Measurements from ENCODE around the gene DNAJC6. TPM values are rescaled to one million over a fixed set of nuclear protein-coding genes. Genes with fewer than 3 reads are reported as not detected.

The DNAJC6 gene
- total RNA-seq, 4 donors from 2014 or later: 0.11 to 1.3 (median 0.34) TPM

- H3K4me1 ChIP-seq: no peaks in the 10 kb centered on the region
- no peaks in the 10 kb centered on the region for H3K36me3 ChIP-seq
- 42 to 67% methylated on average over 1 of the region's 1 CpG for WGBS, 2 donors
Measured at GRCh38 chr1:65409314-65409713, 100.0 kb downstream of the DNAJC6 start.

GRCh38 chr1:65409816-65410326 is 100.5 kb downstream of the DNAJC6 start:
- no peaks in the 10 kb centered on the region for H3K36me3 ChIP-seq
- 84 to 89% methylated on average over 4 of the region's 4 CpGs for WGBS, 2 donors
- intact Hi-C loops (cut with DNase I): no loop called here

More at GRCh38 chr1:65409314-65409713, 100.0 kb downstream of the DNAJC6 start:
- intact Hi-C loops (cut with DNase I): no loop called here
- no peak for DNase-seq
- no peaks in the 10 kb centered on the region for H3K9me3 ChIP-seq
- TF ChIP-seq CTCF (IDR thresholded peaks at IDR 0.05) (no peak), POLR2A (IDR thresholded peaks at IDR 0.05) (no peak)
- no peak overlapping the region for H3K4me3 ChIP-seq
- H3K27ac ChIP-seq: no peak overlapping the region
- no peaks in the 10 kb centered on the region for H3K27me3 ChIP-seq

GRCh38 chr1:65412256-65412983 is 103.1 kb downstream of the DNAJC6 start:
- no peaks in the 10 kb centered on the region for H3K9me3 ChIP-seq
- intact Hi-C loops (cut with DNase I): no loop called here
- H3K27me3 ChIP-seq: no peaks in the 10 kb centered on the region
- H3K36me3 ChIP-seq: no peaks in the 10 kb centered on the region
- TF ChIP-seq POLR2A (IDR thresholded peaks at IDR 0.05) (no peak), CTCF (IDR thresholded peaks at IDR 0.05) (no peak)
- H3K4me3 ChIP-seq: no peak overlapping the region
- no peak overlapping the region for H3K27ac ChIP-seq
- DNase-seq: no peak
- H3K4me1 ChIP-seq: no peaks in the 10 kb centered on the region
- WGBS, 2 donors: 86 to 88% methylated on average over 4 of the region's 4 CpGs

More at GRCh38 chr1:65409816-65410326, 100.5 kb downstream of the DNAJC6 start:
- Histone ChIP-seq H3K27ac (no peak overlapping the region), H3K4me3 (no peak overlapping the region), H3K4me1 (no peaks in the 10 kb centered on the region), H3K27me3 (no peaks in the 10 kb centered on the region), H3K9me3 (no peaks in the 10 kb centered on the region)
- no peak for DNase-seq
- TF ChIP-seq CTCF (IDR thresholded peaks at IDR 0.05) (no peak), POLR2A (IDR thresholded peaks at IDR 0.05) (no peak)

GRCh38 chr1:65412984-65413375 is 103.6 kb downstream of the DNAJC6 start:
- TF ChIP-seq POLR2A (IDR thresholded peaks at IDR 0.05): no peak
- TF ChIP-seq CTCF (IDR thresholded peaks at IDR 0.05): no peak
- no peak for DNase-seq
- Histone ChIP-seq H3K27ac (no peak overlapping the region), H3K4me1 (no peaks in the 10 kb centered on the region), H3K4me3 (no peak overlapping the region), H3K9me3 (no peaks in the 10 kb centered on the region), H3K27me3 (no peaks in the 10 kb centered on the region), H3K36me3 (no peaks in the 10 kb centered on the region)
- WGBS, 2 donors: 87 to 89% methylated on average over 3 of the region's 3 CpGs
- intact Hi-C loops (cut with DNase I): no loop called here

GRCh38 chr1:65414538-65414937 is 105.2 kb downstream of the DNAJC6 start:
- no peak for TF ChIP-seq POLR2A (IDR thresholded peaks at IDR 0.05)
- no peak for TF ChIP-seq CTCF (IDR thresholded peaks at IDR 0.05)
- Histone ChIP-seq H3K27me3 (no peaks in the 10 kb centered on the region), H3K36me3 (no peaks in the 10 kb centered on the region), H3K4me1 (peaks cover 0 to 9% (median 0%) of the 10 kb centered on the region in 3 donors), H3K4me3 (no peak overlapping the region), H3K9me3 (no peaks in the 10 kb centered on the region), H3K27ac (no peak overlapping the region)
- no peak for DNase-seq
- WGBS, 2 donors: 76 to 77% methylated on average over 4 of the region's 4 CpGs
- intact Hi-C loops (cut with DNase I): no loop called here

Data from esophagus squamous epithelium (tissue), 5 donors.